CD14-positive monocyte (primary cell): ENCODE measurements around the gene ADAD2. TPM values are rescaled to one million over a fixed set of nuclear protein-coding genes. Genes with fewer than 3 reads are reported as not detected.
A peak's percentile ranks its signal among the peaks of the same experiment; 100 is the strongest.

ENCODE experiments used
- DNase-seq, 3 donors: peaks; one replicate each; pipeline ENCODE4 v3.0.0-alpha.2; 2011 to 2022
- H2AFZ ChIP-seq: 2 replicates; pipeline ENCODE4 v1.6.0; 2012; ENCODE audit warnings: mild to moderate bottlenecking, low read depth, low read length, inconsistent platforms; ENCODE audit not compliant: insufficient read depth, poor library complexity, severe bottlenecking
- H3K27ac ChIP-seq, 2 donors: 1 replicate in 1 of 2; 2 replicates in 1 of 2; pipeline ENCODE4 v1.5.1; 2012 to 2013; ENCODE audit warnings: low read length in 2 of 2, control low read depth in 1 of 2, inconsistent platforms in 1 of 2, low read depth in 1 of 2, mild to moderate bottlenecking in 1 of 2
- H3K27me3 ChIP-seq, 2 donors: one replicate each; pipeline versions ENCODE4 v1.6.0 to v1.6.1; 2011 to 2013; ENCODE audit warnings: low read length in 2 of 2; ENCODE audit not compliant: control insufficient read depth in 2 of 2, insufficient read depth in 2 of 2
- H3K36me3 ChIP-seq, 2 donors: replicated peaks in 1 of 2; 1 replicate in 1 of 2; 2 replicates in 1 of 2; pipeline versions ENCODE4 v1.5.1 to v1.6.1; 2012 to 2013; ENCODE audit warnings: low read length in 2 of 2, control low read depth in 1 of 2, inconsistent platforms in 1 of 2, mild to moderate bottlenecking in 1 of 2; ENCODE audit not compliant: insufficient read depth in 2 of 2, control insufficient read depth in 1 of 2
- H3K4me1 ChIP-seq, 2 donors: 1 replicate in 1 of 2; 2 replicates in 1 of 2; pipeline versions ENCODE4 v1.5.1 to v1.6.1; 2012 to 2013; ENCODE audit warnings: low read length in 2 of 2, control low read depth in 1 of 2, inconsistent platforms in 1 of 2, mild to moderate bottlenecking in 1 of 2, moderate library complexity in 1 of 2; ENCODE audit not compliant: insufficient read depth in 2 of 2, control insufficient read depth in 1 of 2
- H3K4me2 ChIP-seq: replicated peaks from 2 replicates; pipeline ENCODE3; 2012; ENCODE audit warnings: low read length, moderate library complexity, mild to moderate bottlenecking; ENCODE audit not compliant: poor library complexity, severe bottlenecking; ENCODE audit errors: extremely low read depth
- H3K4me3 ChIP-seq, 3 experiments: fragments of 200-600 bp in 1 of 3; sonication (generic) in 1 of 3; replicated peaks in 1 of 3; 1 replicate in 2 of 3; 2 replicates in 1 of 3; pipeline ENCODE4 v1.5.1; 2011 to 2013; ENCODE audit warnings: low read length in 3 of 3, mild to moderate bottlenecking in 3 of 3, control low read depth in 2 of 3, low read depth in 2 of 3, inconsistent platforms in 1 of 3, moderate library complexity in 1 of 3
- H3K79me2 ChIP-seq: 2 replicates; pipeline ENCODE4 v1.6.0; 2012; ENCODE audit warnings: mild to moderate bottlenecking, control low read depth, inconsistent platforms, low read length, moderate library complexity; ENCODE audit not compliant: insufficient read depth
- H3K9ac ChIP-seq: 2 replicates; pipeline ENCODE4 v1.6.0; 2017; ENCODE audit warnings: low read length, mild to moderate bottlenecking; ENCODE audit not compliant: insufficient read depth, poor library complexity, severe bottlenecking
- H3K9me3 ChIP-seq, 2 donors: replicated peaks in 1 of 2; 1 replicate in 1 of 2; 2 replicates in 1 of 2; pipeline versions ENCODE4 v1.5.1 to v1.6.1; 2012 to 2013; ENCODE audit warnings: low read length in 2 of 2, control low read depth in 1 of 2; ENCODE audit not compliant: control insufficient read depth in 1 of 2, insufficient read depth in 1 of 2
- H4K20me1 ChIP-seq: 2 replicates; pipeline ENCODE4 v1.6.0; 2012; ENCODE audit warnings: mild to moderate bottlenecking, low read length, control low read depth, moderate library complexity; ENCODE audit not compliant: insufficient read depth
- H3K27ac Mint-ChIP-seq, 7 donors: one replicate each; pipeline ENCODE4 v1.8.0; 2020; ENCODE audit warnings: mild to moderate bottlenecking in 7 of 7, mixed read lengths in 7 of 7, moderate library complexity in 6 of 7, inconsistent platforms in 2 of 7
- H3K27me3 Mint-ChIP-seq, 3 donors: one replicate each; pipeline ENCODE4 v1.8.0; 2021 to 2022; ENCODE audit warnings: low read depth in 3 of 3, mild to moderate bottlenecking in 3 of 3, mixed read lengths in 3 of 3, moderate library complexity in 3 of 3, inconsistent platforms in 1 of 3
- H3K36me3 Mint-ChIP-seq, 2 donors: one replicate each; pipeline ENCODE4 v1.8.0; 2020; ENCODE audit warnings: mixed read lengths in 2 of 2, inconsistent platforms in 1 of 2, mild to moderate bottlenecking in 1 of 2
- H3K4me1 Mint-ChIP-seq: one replicate; pipeline ENCODE4 v1.8.0; 2020; ENCODE audit warnings: mild to moderate bottlenecking, mixed read lengths
- H3K4me3 Mint-ChIP-seq, 2 donors: one replicate each; pipeline ENCODE4 v1.8.0; 2020; ENCODE audit warnings: mild to moderate bottlenecking in 2 of 2, mixed read lengths in 2 of 2, moderate library complexity in 1 of 2
- H3K9me3 Mint-ChIP-seq, 7 donors: one replicate each; pipeline ENCODE4 v1.8.0; 2020 to 2022; ENCODE audit warnings: mixed read lengths in 7 of 7, mild to moderate bottlenecking in 6 of 7, moderate library complexity in 6 of 7, inconsistent platforms in 2 of 7
- WGBS: methylation state at CpG from one replicate; pipeline ENCODE4 v1.1.5; 2013; ENCODE audit warnings: missing lambda C conversion rate; ENCODE audit not compliant: insufficient coverage; 5-methylcytosine and 5-hydroxymethylcytosine counted together
- intact Hi-C, 2 donors: fragments of 100-400 bp; cut with micrococcal nuclease; formaldehyde crosslinking; loops; one replicate each; pipeline versions ENCODE4 v1.15.0 to v1.15.1; 2023
- polyA plus RNA-seq, 3 donors: library from polyadenylated mRNA; depleted of rRNA in 1 of 3; unstranded in 2 of 3; stranded (reverse) in 1 of 3; fragments of 300-500 nt in 2 of 3; fragments of >200 nt in 1 of 3; fragmentation: Illumina TruSeq in 2 of 3; gene quantifications; 1 replicate in 2 of 3; 2 replicates in 1 of 3; pipeline ENCODE4 v1.2.3, GENCODE V29; 2012 to 2021
- TF ChIP-seq, protein P1 (sequence below): fragments of 200-600 bp; IDR thresholded peaks from one replicate; pipeline ENCODE4 v1.8.0; 2022; ENCODE audit warnings: antibody characterized with exemption, mild to moderate bottlenecking

ADAD2 gene
- polyA plus RNA-seq, 3 donors, result not detected

DNA sequence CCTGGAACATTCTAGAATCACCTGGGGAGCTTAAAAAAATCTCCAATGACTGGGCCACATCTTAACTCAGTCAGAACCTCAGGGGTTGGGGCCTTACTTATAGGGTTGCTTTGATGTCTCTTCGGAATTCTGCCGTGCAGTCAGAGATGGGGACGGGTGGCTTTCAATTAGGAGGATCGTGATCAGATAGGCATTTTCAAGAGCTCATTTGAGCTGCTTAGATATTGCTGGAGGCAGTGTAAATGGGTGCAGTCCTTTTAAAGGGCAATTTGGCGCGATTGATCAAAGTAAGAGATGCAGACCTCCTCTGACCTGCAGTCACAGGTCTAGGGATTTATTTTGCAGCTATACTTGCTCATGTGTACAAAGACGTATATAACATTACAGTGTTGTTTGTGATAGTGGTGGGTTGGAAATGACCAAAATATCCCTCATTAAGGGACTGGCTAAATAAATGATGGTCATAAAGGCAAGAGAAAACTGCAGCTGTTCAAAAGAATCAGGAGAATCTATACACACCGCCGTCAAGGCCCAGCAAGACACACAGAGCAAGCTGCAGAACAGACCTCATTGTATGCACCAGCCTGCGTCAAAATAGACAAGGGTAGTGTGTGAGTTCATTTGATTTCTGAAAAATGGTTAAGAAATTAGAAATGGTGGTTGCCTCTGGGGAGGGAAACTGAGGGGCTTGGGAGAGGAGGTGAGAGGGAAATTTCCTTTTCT is 55.2 kb downstream of the ADAD2 start:
- DNase-seq, result no peak
- no peaks in the 10 kb centered on the region for H3K36me3 ChIP-seq
- H2AFZ ChIP-seq, result no peak overlapping the region
- no peak overlapping the region for H3K9ac ChIP-seq
- no peaks in the 10 kb centered on the region for H3K4me1 ChIP-seq
- Mint-ChIP-seq H3K36me3 (no peaks in the 10 kb centered on the region), H3K4me3 (peak overlapping the region in 1 of 2 donors; percentile 5), H3K9me3 (peaks cover 0 to 7% (median 1%) of the 10 kb centered on the region in 7 donors), H3K27ac (no peak overlapping the region), H3K27me3 (peaks cover 4 to 15% (median 9%) of the 10 kb centered on the region in 3 donors), H3K4me1 (no peaks in the 10 kb centered on the region)
- intact Hi-C loops, result no loop called here
- H3K9me3 ChIP-seq, result no peaks in the 10 kb centered on the region
- no peaks in the 10 kb centered on the region for H4K20me1 ChIP-seq
- H3K27ac ChIP-seq, result no peak overlapping the region
- no peaks in the 10 kb centered on the region for H3K79me2 ChIP-seq
- no peaks in the 10 kb centered on the region for H3K27me3 ChIP-seq
- WGBS, result 99% methylated on average over 9 of the region's 10 CpGs
- no peak overlapping the region for H3K4me3 ChIP-seq
- H3K4me2 ChIP-seq, result no peak overlapping the region
- TF ChIP-seq, protein P1, sequence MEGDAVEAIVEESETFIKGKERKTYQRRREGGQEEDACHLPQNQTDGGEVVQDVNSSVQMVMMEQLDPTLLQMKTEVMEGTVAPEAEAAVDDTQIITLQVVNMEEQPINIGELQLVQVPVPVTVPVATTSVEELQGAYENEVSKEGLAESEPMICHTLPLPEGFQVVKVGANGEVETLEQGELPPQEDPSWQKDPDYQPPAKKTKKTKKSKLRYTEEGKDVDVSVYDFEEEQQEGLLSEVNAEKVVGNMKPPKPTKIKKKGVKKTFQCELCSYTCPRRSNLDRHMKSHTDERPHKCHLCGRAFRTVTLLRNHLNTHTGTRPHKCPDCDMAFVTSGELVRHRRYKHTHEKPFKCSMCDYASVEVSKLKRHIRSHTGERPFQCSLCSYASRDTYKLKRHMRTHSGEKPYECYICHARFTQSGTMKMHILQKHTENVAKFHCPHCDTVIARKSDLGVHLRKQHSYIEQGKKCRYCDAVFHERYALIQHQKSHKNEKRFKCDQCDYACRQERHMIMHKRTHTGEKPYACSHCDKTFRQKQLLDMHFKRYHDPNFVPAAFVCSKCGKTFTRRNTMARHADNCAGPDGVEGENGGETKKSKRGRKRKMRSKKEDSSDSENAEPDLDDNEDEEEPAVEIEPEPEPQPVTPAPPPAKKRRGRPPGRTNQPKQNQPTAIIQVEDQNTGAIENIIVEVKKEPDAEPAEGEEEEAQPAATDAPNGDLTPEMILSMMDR, result no peak

DNA sequence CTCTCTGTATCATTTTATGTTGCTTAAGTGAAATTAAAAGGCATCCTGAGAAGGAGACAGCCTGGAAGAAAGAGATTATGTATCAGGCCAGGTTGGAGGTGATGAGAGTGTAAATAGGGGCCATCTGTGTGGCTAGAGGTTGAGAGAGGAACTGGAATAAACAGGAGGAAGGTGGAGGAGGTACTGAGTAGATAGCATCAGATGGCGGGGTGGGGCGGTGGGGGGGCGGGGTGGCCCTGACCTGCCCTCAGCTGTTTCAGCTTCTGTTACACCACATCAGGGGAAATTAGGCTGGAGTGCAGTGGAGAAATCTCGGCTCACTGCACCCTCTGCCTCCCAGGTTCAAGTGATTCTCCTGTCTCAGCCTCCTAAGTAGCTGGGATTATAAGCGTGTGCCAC is 55.7 kb downstream of the ADAD2 start:
- Histone ChIP-seq H3K4me2 (no peak overlapping the region), H4K20me1 (no peaks in the 10 kb centered on the region), H3K36me3 (no peaks in the 10 kb centered on the region), H3K9me3 (no peaks in the 10 kb centered on the region), H3K4me3 (no peak overlapping the region), H3K27ac (no peak overlapping the region), H3K79me2 (no peaks in the 10 kb centered on the region), H3K4me1 (no peaks in the 10 kb centered on the region), H2AFZ (no peak overlapping the region), H3K9ac (no peak overlapping the region), H3K27me3 (no peaks in the 10 kb centered on the region)
- Mint-ChIP-seq H3K4me1 (no peaks in the 10 kb centered on the region), H3K27me3 (peaks cover under 1 to 19% (median 8%) of the 10 kb centered on the region in 3 donors), H3K27ac (peak overlapping the region in 1 of 7 donors; percentile 67), H3K9me3 (peaks cover 0 to 7% (median 1%) of the 10 kb centered on the region in 7 donors), H3K36me3 (no peaks in the 10 kb centered on the region), H3K4me3 (no peak overlapping the region)
- DNase-seq, result no peak
- intact Hi-C loops, result no loop called here
- TF ChIP-seq, protein P1, result no peak
- no CpG with 5 or more reads among the region's 5 CpGs for WGBS

Other genes with a start within 250 kb of the ADAD2 start
- 1 to 10 TPM; 1.8 to 4.0 (median 2.0) TPM for gene OSGIN1, start 237.9 kb upstream of the ADAD2 start, polyA plus RNA-seq
- 1 to 10 TPM in 1 of 3 donors, under 1 TPM in 2; 0.33 to 1.4 (median 0.52) TPM for gene NECAB2, start 222.9 kb upstream of the ADAD2 start, polyA plus RNA-seq
- not detected for gene SLC38A8, start 148.4 kb upstream of the ADAD2 start, polyA plus RNA-seq
- gene MBTPS1, start 74.2 kb upstream of the ADAD2 start, polyA plus RNA-seq, result 10 to 100 TPM; 26.4 to 73.8 (median 28.0) TPM
- gene HSDL1, start 46.0 kb upstream of the ADAD2 start, polyA plus RNA-seq, result 10 to 100 TPM in 1 of 3 donors, 1 to 10 TPM in 2; 7.3 to 13.3 (median 8.0) TPM
- 10 to 100 TPM in 1 of 3 donors, under 1 TPM in 1, not detected in 1; 0.23 to 14.6 TPM for gene DNAAF1, start 45.8 kb upstream of the ADAD2 start, polyA plus RNA-seq
- 100 to 1,000 TPM in 1 of 3 donors, 1 to 10 TPM in 2; 4.0 to 126 (median 4.5) TPM for gene TAF1C, start 4.1 kb upstream of the ADAD2 start, polyA plus RNA-seq
- gene KCNG4, start 48.9 kb downstream of the ADAD2 start, polyA plus RNA-seq, result not detected
- not detected for gene WFDC1, start 103.7 kb downstream of the ADAD2 start, polyA plus RNA-seq
- gene ATP2C2, start 177.4 kb downstream of the ADAD2 start, polyA plus RNA-seq, result under 1 TPM in 1 of 3 donors, not detected in 2; 0.05 TPM